ENCODE results near the gene MEIOC. TPM values are rescaled to one million over a fixed set of nuclear protein-coding genes. Genes with fewer than 3 reads are reported as not detected.

Gene MEIOC
- total and polyA plus RNA-seq, 2 donors (not counting 3 experiments of a cell fraction or from before 2014, with no cell fraction given): 0.08 to 0.46 TPM

DNA sequence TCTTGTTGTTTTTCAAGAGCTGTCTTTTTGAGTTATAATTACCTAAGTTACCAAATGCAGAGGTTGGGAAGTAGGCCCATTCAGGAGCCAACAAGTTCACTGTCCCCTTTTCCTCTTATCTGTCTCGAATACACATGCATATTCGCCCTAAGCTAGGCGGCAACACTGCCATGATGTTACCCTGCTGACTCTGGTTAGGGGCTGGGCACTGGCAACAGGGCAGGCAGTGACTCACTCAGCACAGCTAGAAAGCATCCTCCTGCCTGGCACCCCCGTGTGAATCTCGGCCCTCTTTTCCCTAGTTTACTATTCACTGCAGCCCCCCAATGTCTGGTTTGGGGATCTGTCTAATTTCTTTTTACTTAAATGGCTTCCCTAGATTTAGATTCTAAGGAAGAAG, 66.0 kb downstream of the MEIOC start:
- no peaks in the 10 kb centered on the region for H3K9me1 ChIP-seq (replicated peaks; ENCODE audit: control insufficient read depth, extremely low read depth, insufficient read depth, low read length)
- no TSS peak for BruUV-seq (replicated peaks)
- FAIRE-seq (no peak), DNase-seq (ENCODE audit: low read depth, low spot score) (no peak)
- H3K27me3 ChIP-seq (ENCODE audit: control insufficient read depth in 2 of 2, insufficient read depth in 2 of 2, low read length in 2 of 2): no peaks in the 10 kb centered on the region
- H2AFZ ChIP-seq (ENCODE audit: low read depth, low read length): no peak overlapping the region
- peaks cover 0 to 1% of the 10 kb centered on the region in 2 experiments for H3K36me3 ChIP-seq (ENCODE audit: control insufficient read depth in 2 of 2, extremely low read depth in 1 of 2, insufficient read depth in 2 of 2, low read length in 2 of 2)
- intact Hi-C loops (cut with micrococcal nuclease) (no loop called here), dilution Hi-C loops (cut with MboI; ENCODE audit: extremely low pct_ligation_motif_present, low sequenced_read_pairs) (no loop called here)
- no peaks in the 10 kb centered on the region for H3K79me2 ChIP-seq (ENCODE audit: control insufficient read depth, insufficient read depth, low read length)
- no peaks in the 10 kb centered on the region for H4K20me1 ChIP-seq (replicated peaks; ENCODE audit: control insufficient read depth, extremely low read depth, insufficient read depth, low read length)
- H3K27ac ChIP-seq (ENCODE audit: insufficient read depth, low read depth, low read length): no peak overlapping the region
- ChIA-PET POLR2A (no interaction called here), CTCF (no interaction called here)
- no peak overlapping the region for H3K4me3 ChIP-seq (replicated peaks in 1 of 3; ENCODE audit: insufficient read depth in 1 of 3, low read depth in 1 of 3, low read length in 3 of 3)
- no peak overlapping the region for H3K9ac ChIP-seq (replicated peaks; ENCODE audit: extremely low read depth, insufficient read depth, low read length)
- no peaks in the 10 kb centered on the region for H3K4me1 ChIP-seq (ENCODE audit: control insufficient read depth, extremely low read depth, insufficient read depth, low read length)
- TF ChIP-seq JUN (IDR thresholded peaks at IDR 0.05; ENCODE audit: borderline replicate concordance, insufficient read depth, insufficient read length, low read depth) (no peak), EZH2 (IDR thresholded peaks at IDR 0.05; ENCODE audit: borderline replicate concordance, low read depth, low read length, severe bottlenecking) (no peak), FOS (IDR thresholded peaks at IDR 0.05; ENCODE audit: borderline replicate concordance, insufficient read depth, low read length) (no peak), GATA2 (IDR thresholded peaks at IDR 0.05; ENCODE audit: insufficient read depth, insufficient read length, low read depth, low read length) (no peak), POLR2AphosphoS5 (IDR thresholded peaks at IDR 0.05; ENCODE audit: insufficient read depth, low read depth, low read length) (no peak), POLR2A (IDR thresholded peaks at IDR 0.05; ENCODE audit: low read depth, low read length) (no peak), MYC (IDR thresholded peaks at IDR 0.05; ENCODE audit: low read depth, low read length) (no peak)
- TF ChIP-seq, protein P1, sequence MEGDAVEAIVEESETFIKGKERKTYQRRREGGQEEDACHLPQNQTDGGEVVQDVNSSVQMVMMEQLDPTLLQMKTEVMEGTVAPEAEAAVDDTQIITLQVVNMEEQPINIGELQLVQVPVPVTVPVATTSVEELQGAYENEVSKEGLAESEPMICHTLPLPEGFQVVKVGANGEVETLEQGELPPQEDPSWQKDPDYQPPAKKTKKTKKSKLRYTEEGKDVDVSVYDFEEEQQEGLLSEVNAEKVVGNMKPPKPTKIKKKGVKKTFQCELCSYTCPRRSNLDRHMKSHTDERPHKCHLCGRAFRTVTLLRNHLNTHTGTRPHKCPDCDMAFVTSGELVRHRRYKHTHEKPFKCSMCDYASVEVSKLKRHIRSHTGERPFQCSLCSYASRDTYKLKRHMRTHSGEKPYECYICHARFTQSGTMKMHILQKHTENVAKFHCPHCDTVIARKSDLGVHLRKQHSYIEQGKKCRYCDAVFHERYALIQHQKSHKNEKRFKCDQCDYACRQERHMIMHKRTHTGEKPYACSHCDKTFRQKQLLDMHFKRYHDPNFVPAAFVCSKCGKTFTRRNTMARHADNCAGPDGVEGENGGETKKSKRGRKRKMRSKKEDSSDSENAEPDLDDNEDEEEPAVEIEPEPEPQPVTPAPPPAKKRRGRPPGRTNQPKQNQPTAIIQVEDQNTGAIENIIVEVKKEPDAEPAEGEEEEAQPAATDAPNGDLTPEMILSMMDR (IDR thresholded peaks at IDR 0.05; ENCODE audit: extremely low read depth in 1 of 2, insufficient read depth in 1 of 2, low read depth in 1 of 2, low read length in 2 of 2): no peak
- TF ChIP-seq, protein P2, sequence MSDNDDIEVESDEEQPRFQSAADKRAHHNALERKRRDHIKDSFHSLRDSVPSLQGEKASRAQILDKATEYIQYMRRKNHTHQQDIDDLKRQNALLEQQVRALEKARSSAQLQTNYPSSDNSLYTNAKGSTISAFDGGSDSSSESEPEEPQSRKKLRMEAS (IDR thresholded peaks at IDR 0.05; ENCODE audit: insufficient read depth, insufficient read length): no peak
- H3K9me3 ChIP-seq (replicated peaks; ENCODE audit: control insufficient read depth, insufficient read depth, low read length): no peaks in the 10 kb centered on the region
- H3K4me2 ChIP-seq (ENCODE audit: insufficient read depth, low read length): no peak overlapping the region

Small RNAs within 50 kb of the gene (small RNA-seq; reads per million reads assigned to genes)
- not detected for gene RN7SL819P (ENCODE audit: insufficient read depth, insufficient read length, low read depth, low replicate concordance)
- gene SMCO4P1 (ENCODE audit: insufficient read depth, insufficient read length, low read depth, low replicate concordance): not detected

Other genes starting within 250 kb of the MEIOC start
- gene GPATCH8, start 153.1 kb upstream of the MEIOC start, total RNA-seq: 35.3 and 39.1 TPM in 2 replicates
- 12.6 and 14.6 TPM in 2 replicates for gene GPATCH8, start 153.1 kb upstream of the MEIOC start, polyA plus RNA-seq
- gene FZD2, start 99.0 kb upstream of the MEIOC start, total RNA-seq: 4.4 and 5.8 TPM in 2 replicates
- 14.0 and 18.2 TPM in 2 replicates for gene FZD2, start 99.0 kb upstream of the MEIOC start, polyA plus RNA-seq
- 31.7 and 36.3 TPM in 2 replicates for gene CCDC43, start 33.3 kb downstream of the MEIOC start, total RNA-seq
- 3.6 and 5.9 TPM in 2 replicates for gene CCDC43, start 33.3 kb downstream of the MEIOC start, polyA plus RNA-seq
- gene DBF4B, start 52.2 kb downstream of the MEIOC start, total RNA-seq: 25.9 and 26.2 TPM in 2 replicates
- 12.5 and 13.9 TPM in 2 replicates for gene DBF4B, start 52.2 kb downstream of the MEIOC start, polyA plus RNA-seq
- gene ADAM11, start 102.5 kb downstream of the MEIOC start, total RNA-seq: 0.51 and 0.71 TPM in 2 replicates
- gene ADAM11, start 102.5 kb downstream of the MEIOC start, polyA plus RNA-seq: 0.78 and 1.1 TPM in 2 replicates
- 35.9 and 39.7 TPM in 2 replicates for gene GJC1, start 173.8 kb downstream of the MEIOC start, total RNA-seq
- 11.9 and 13.8 TPM in 2 replicates for gene GJC1, start 173.8 kb downstream of the MEIOC start, polyA plus RNA-seq
- gene HIGD1B, start 191.4 kb downstream of the MEIOC start, total RNA-seq: not detected in 2 replicates
- not detected in 2 replicates for gene HIGD1B, start 191.4 kb downstream of the MEIOC start, polyA plus RNA-seq
- gene EFTUD2, start 243.0 kb downstream of the MEIOC start, total RNA-seq: 170 and 171 TPM in 2 replicates
- gene EFTUD2, start 243.0 kb downstream of the MEIOC start, polyA plus RNA-seq: 118 and 125 TPM in 2 replicates